Mammary microvascular endothelial cell (primary cell): Measurements from ENCODE around the gene ZC3H10. TPM values are rescaled to one million over a fixed set of nuclear protein-coding genes. Genes with fewer than 3 reads are reported as not detected.

ENCODE experiments used
- total RNA-seq: library from RNA; depleted of rRNA; stranded (reverse); fragments of >200 nt; gene quantifications from 2 replicates; pipeline ENCODE4 v1.2.3, GENCODE V29; 2015

ZC3H10 gene
- 2.5 and 3.0 TPM in 2 replicates for total RNA-seq

GRCh38 chr12:56117778-56118687, at the start of gene ZC3H10:
ZC3H10 (plus strand) TSS chr12:56118266; CDS start chr12:56120563, 2,297 bp downstream.

GRCh38 chr12:56079723-56080555, 38.1 kb upstream of the ZC3H10 start, which contains the start of gene ERBB3:
ERBB3 (plus strand) TSS chr12:56080165; CDS start chr12:56080301, 136 bp downstream.

GRCh38 chr12:56104109-56104814, 13.8 kb upstream of the ZC3H10 start, which contains the start of gene PA2G4:
PA2G4 (plus strand) TSS chr12:56104559; CDS start chr12:56104738, 179 bp downstream.

GRCh38 chr12:56116267-56117081, 1.6 kb upstream of the ZC3H10 start, which contains the start of gene RPL41:
RPL41 (plus strand) TSS chr12:56116633.

GRCh38 chr12:56127888-56128669, 10.0 kb downstream of the ZC3H10 start, which contains the start of gene ESYT1:
ESYT1 (plus strand) TSS chr12:56128267; CDS start chr12:56128320, 53 bp downstream.

GRCh38 chr12:56152132-56152755, 34.2 kb downstream of the ZC3H10 start, which contains the start of gene MYL6B:
MYL6B (plus strand) TSS chr12:56152587; CDS start chr12:56153919, 1,332 bp downstream.

GRCh38 chr12:56158029-56158925, 40.2 kb downstream of the ZC3H10 start, which contains the start of gene MYL6:
MYL6 (plus strand) TSS chr12:56158359; CDS start chr12:56158402, 43 bp downstream.

Other genes starting within 250 kb of the ZC3H10 start
- gene PYM1, start 190.4 kb upstream of the ZC3H10 start, total RNA-seq, result 32.3 and 41.1 TPM in 2 replicates
- gene DGKA, start 187.1 kb upstream of the ZC3H10 start, total RNA-seq, result 31.7 and 41.1 TPM in 2 replicates
- gene PMEL, start 152.2 kb upstream of the ZC3H10 start, total RNA-seq, result 0.69 TPM in 1 of 2 replicates, not detected in the other
- 44.6 and 46.3 TPM in 2 replicates for gene CDK2, start 151.4 kb upstream of the ZC3H10 start, total RNA-seq
- gene RAB5B, start 144.2 kb upstream of the ZC3H10 start, total RNA-seq, result 49.1 and 52.2 TPM in 2 replicates
- 16.3 and 18.0 TPM in 2 replicates for gene SUOX, start 121.0 kb upstream of the ZC3H10 start, total RNA-seq
- gene IKZF4, start 97.2 kb upstream of the ZC3H10 start, total RNA-seq, result 0.49 and 0.60 TPM in 2 replicates
- 2,120 and 2,289 TPM in 2 replicates for gene RPS26, start 76.3 kb upstream of the ZC3H10 start, total RNA-seq
- gene ERBB3, start 38.1 kb upstream of the ZC3H10 start, total RNA-seq, result not detected in 2 replicates
- 183 and 202 TPM in 2 replicates for gene PA2G4, start 13.7 kb upstream of the ZC3H10 start, total RNA-seq
- 2,181 and 3,254 TPM in 2 replicates for gene RPL41, start 1.6 kb upstream of the ZC3H10 start, total RNA-seq
- 247 and 287 TPM in 2 replicates for gene ESYT1, start 10.0 kb downstream of the ZC3H10 start, total RNA-seq
- 75.2 and 78.8 TPM in 2 replicates for gene MYL6B, start 34.3 kb downstream of the ZC3H10 start, total RNA-seq
- gene MYL6, start 40.1 kb downstream of the ZC3H10 start, total RNA-seq, result 4,496 and 4,852 TPM in 2 replicates
- 40.6 and 44.5 TPM in 2 replicates for gene SMARCC2, start 71.2 kb downstream of the ZC3H10 start, total RNA-seq
- gene RNF41, start 103.7 kb downstream of the ZC3H10 start, total RNA-seq, result 46.2 and 57.4 TPM in 2 replicates
- gene NABP2, start 106.1 kb downstream of the ZC3H10 start, total RNA-seq, result 41.6 and 57.6 TPM in 2 replicates
- not detected in 2 replicates for gene SLC39A5, start 111.8 kb downstream of the ZC3H10 start, total RNA-seq
- gene ANKRD52, start 140.1 kb downstream of the ZC3H10 start, total RNA-seq, result 17.7 and 18.9 TPM in 2 replicates
- gene COQ10A, start 148.7 kb downstream of the ZC3H10 start, total RNA-seq, result 7.4 and 9.2 TPM in 2 replicates
- 156 and 157 TPM in 2 replicates for gene CS, start 182.1 kb downstream of the ZC3H10 start, total RNA-seq
- 107 and 108 TPM in 2 replicates for gene CNPY2, start 197.7 kb downstream of the ZC3H10 start, total RNA-seq
- 5.5 and 7.4 TPM in 2 replicates for gene PAN2, start 215.7 kb downstream of the ZC3H10 start, total RNA-seq
- 0.13 TPM in 1 of 2 replicates, not detected in the other for gene IL23A, start 220.6 kb downstream of the ZC3H10 start, total RNA-seq
- 50.8 and 60.7 TPM in 2 replicates for gene STAT2, start 241.8 kb downstream of the ZC3H10 start, total RNA-seq
- not detected in 2 replicates for gene APOF, start 244.6 kb downstream of the ZC3H10 start, total RNA-seq